ENCODE data around the gene TSN. TPM values are rescaled to one million over a fixed set of nuclear protein-coding genes. Genes with fewer than 3 reads are reported as not detected.

TSN gene
- total RNA-seq, 1 experiment from 2014 or later, result 112 TPM

GRCh38 chr2:121790276-121790956 is 35.0 kb downstream of the TSN start:
- ChIA-PET POLR2A (ENCODE audit: low non-redundant PET) (no interaction called here), CTCF (no interaction called here)
- Histone ChIP-seq H3K4me3 (ENCODE audit: low read depth, low read length, poor library complexity, severe bottlenecking) (no peak overlapping the region), H3K27me3 (replicated peaks; ENCODE audit: insufficient read depth, low read depth, low read length, poor library complexity) (no peaks in the 10 kb centered on the region), H3K27ac (ENCODE audit: low read depth, low read length, poor library complexity, severe bottlenecking) (no peak overlapping the region), H3K4me1 (ENCODE audit: insufficient read depth, low read length, poor library complexity, severe bottlenecking) (peaks cover 9% of the 10 kb centered on the region), H3K36me3 (ENCODE audit: insufficient read depth, low read length, poor library complexity, severe bottlenecking) (no peaks in the 10 kb centered on the region), H3K9me3 (ENCODE audit: low read depth, low read length, poor library complexity, severe bottlenecking) (peaks cover 6% of the 10 kb centered on the region)
- intact Hi-C loops (cut with micrococcal nuclease; ENCODE audit: unreplicated experiment), result no loop called here
- TF ChIP-seq, protein P1, sequence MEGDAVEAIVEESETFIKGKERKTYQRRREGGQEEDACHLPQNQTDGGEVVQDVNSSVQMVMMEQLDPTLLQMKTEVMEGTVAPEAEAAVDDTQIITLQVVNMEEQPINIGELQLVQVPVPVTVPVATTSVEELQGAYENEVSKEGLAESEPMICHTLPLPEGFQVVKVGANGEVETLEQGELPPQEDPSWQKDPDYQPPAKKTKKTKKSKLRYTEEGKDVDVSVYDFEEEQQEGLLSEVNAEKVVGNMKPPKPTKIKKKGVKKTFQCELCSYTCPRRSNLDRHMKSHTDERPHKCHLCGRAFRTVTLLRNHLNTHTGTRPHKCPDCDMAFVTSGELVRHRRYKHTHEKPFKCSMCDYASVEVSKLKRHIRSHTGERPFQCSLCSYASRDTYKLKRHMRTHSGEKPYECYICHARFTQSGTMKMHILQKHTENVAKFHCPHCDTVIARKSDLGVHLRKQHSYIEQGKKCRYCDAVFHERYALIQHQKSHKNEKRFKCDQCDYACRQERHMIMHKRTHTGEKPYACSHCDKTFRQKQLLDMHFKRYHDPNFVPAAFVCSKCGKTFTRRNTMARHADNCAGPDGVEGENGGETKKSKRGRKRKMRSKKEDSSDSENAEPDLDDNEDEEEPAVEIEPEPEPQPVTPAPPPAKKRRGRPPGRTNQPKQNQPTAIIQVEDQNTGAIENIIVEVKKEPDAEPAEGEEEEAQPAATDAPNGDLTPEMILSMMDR (conservative IDR thresholded peaks at IDR 0.05; ENCODE audit: low read depth, low read length), result no peak
- TF ChIP-seq EZH2 (IDR thresholded peaks at IDR 0.05; ENCODE audit: borderline replicate concordance, low read depth, low read length, poor library complexity, severe bottlenecking), result no peak
- no TSS peak for BruUV-seq (replicated peaks)
- no peak for DNase-seq (ENCODE audit: low spot score)

- peaks cover 6% of the 10 kb centered on the region for H3K9me3 ChIP-seq (ENCODE audit: low read depth, low read length, poor library complexity, severe bottlenecking)
- POLR2A ChIA-PET (ENCODE audit: low non-redundant PET), result no interaction called here
- CTCF ChIA-PET, result no interaction called here
- H3K27me3 ChIP-seq (replicated peaks; ENCODE audit: insufficient read depth, low read depth, low read length, poor library complexity), result no peaks in the 10 kb centered on the region
- H3K27ac ChIP-seq (ENCODE audit: low read depth, low read length, poor library complexity, severe bottlenecking), result no peak overlapping the region
- H3K4me3 ChIP-seq (ENCODE audit: low read depth, low read length, poor library complexity, severe bottlenecking), result no peak overlapping the region
- DNase-seq (ENCODE audit: low spot score), result no peak
- TF ChIP-seq, protein P1 (conservative IDR thresholded peaks at IDR 0.05; ENCODE audit: low read depth, low read length), result no peak
- no peak for TF ChIP-seq EZH2 (IDR thresholded peaks at IDR 0.05; ENCODE audit: borderline replicate concordance, low read depth, low read length, poor library complexity, severe bottlenecking)
- intact Hi-C loops (cut with micrococcal nuclease; ENCODE audit: unreplicated experiment), result no loop called here
- peaks cover 9% of the 10 kb centered on the region for H3K4me1 ChIP-seq (ENCODE audit: insufficient read depth, low read length, poor library complexity, severe bottlenecking)
- H3K36me3 ChIP-seq (ENCODE audit: insufficient read depth, low read length, poor library complexity, severe bottlenecking), result no peaks in the 10 kb centered on the region
- no TSS peak for BruUV-seq (replicated peaks)
These were observed 35.8 kb downstream of the TSN start for GRCh38 chr2:121791290-121791689.

- POLR2A ChIA-PET (ENCODE audit: low non-redundant PET), result no interaction called here
- no peaks in the 10 kb centered on the region for H3K36me3 ChIP-seq (ENCODE audit: insufficient read depth, low read length, poor library complexity, severe bottlenecking)
- peaks cover 6% of the 10 kb centered on the region for H3K9me3 ChIP-seq (ENCODE audit: low read depth, low read length, poor library complexity, severe bottlenecking)
- CTCF ChIA-PET, result no interaction called here
- intact Hi-C loops (cut with micrococcal nuclease; ENCODE audit: unreplicated experiment), result no loop called here
- TF ChIP-seq EZH2 (IDR thresholded peaks at IDR 0.05; ENCODE audit: borderline replicate concordance, low read depth, low read length, poor library complexity, severe bottlenecking), result no peak
- TF ChIP-seq, protein P1 (conservative IDR thresholded peaks at IDR 0.05; ENCODE audit: low read depth, low read length), result no peak
- H3K4me3 ChIP-seq (ENCODE audit: low read depth, low read length, poor library complexity, severe bottlenecking), result no peak overlapping the region
- peaks cover 9% of the 10 kb centered on the region for H3K4me1 ChIP-seq (ENCODE audit: insufficient read depth, low read length, poor library complexity, severe bottlenecking)
- peak; percentile 30 for DNase-seq (ENCODE audit: low spot score)
- BruUV-seq (replicated peaks), result no TSS peak
- H3K27ac ChIP-seq (ENCODE audit: low read depth, low read length, poor library complexity, severe bottlenecking), result no peak overlapping the region
- H3K27me3 ChIP-seq (replicated peaks; ENCODE audit: insufficient read depth, low read depth, low read length, poor library complexity), result no peaks in the 10 kb centered on the region
These were observed 36.4 kb downstream of the TSN start for GRCh38 chr2:121791801-121792221.

Data from A673 (cell line).